ENCODE results near the gene DIDO1. TPM values are rescaled to one million over a fixed set of nuclear protein-coding genes. Genes with fewer than 3 reads are reported as not detected.

The DIDO1 gene
- total and polyA plus RNA-seq, 2 of the 13 experiments (the other 11 are each of a cell fraction or from before 2014, with no cell fraction given), result 75.0 to 75.1 TPM

- TF ChIP-seq, protein P1, sequence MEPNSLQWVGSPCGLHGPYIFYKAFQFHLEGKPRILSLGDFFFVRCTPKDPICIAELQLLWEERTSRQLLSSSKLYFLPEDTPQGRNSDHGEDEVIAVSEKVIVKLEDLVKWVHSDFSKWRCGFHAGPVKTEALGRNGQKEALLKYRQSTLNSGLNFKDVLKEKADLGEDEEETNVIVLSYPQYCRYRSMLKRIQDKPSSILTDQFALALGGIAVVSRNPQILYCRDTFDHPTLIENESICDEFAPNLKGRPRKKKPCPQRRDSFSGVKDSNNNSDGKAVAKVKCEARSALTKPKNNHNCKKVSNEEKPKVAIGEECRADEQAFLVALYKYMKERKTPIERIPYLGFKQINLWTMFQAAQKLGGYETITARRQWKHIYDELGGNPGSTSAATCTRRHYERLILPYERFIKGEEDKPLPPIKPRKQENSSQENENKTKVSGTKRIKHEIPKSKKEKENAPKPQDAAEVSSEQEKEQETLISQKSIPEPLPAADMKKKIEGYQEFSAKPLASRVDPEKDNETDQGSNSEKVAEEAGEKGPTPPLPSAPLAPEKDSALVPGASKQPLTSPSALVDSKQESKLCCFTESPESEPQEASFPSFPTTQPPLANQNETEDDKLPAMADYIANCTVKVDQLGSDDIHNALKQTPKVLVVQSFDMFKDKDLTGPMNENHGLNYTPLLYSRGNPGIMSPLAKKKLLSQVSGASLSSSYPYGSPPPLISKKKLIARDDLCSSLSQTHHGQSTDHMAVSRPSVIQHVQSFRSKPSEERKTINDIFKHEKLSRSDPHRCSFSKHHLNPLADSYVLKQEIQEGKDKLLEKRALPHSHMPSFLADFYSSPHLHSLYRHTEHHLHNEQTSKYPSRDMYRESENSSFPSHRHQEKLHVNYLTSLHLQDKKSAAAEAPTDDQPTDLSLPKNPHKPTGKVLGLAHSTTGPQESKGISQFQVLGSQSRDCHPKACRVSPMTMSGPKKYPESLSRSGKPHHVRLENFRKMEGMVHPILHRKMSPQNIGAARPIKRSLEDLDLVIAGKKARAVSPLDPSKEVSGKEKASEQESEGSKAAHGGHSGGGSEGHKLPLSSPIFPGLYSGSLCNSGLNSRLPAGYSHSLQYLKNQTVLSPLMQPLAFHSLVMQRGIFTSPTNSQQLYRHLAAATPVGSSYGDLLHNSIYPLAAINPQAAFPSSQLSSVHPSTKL (CRISPR knock-in tag; IDR thresholded peaks at IDR 0.05), result no peak
- peak; percentile 91 for TF ChIP-seq AGO2 (optimal IDR thresholded peaks at IDR 0.05; ENCODE audit: low read depth, low read length)
- no peak for TF ChIP-seq TBL1XR1 (IDR thresholded peaks at IDR 0.05; ENCODE audit: borderline replicate concordance, low read length, partially characterized antibody)
- no peak for TF ChIP-seq EZH2 (conservative IDR thresholded peaks at IDR 0.05; ENCODE audit: low read depth, low read length)
Observed at GRCh38 chr20:62906209-62906608, 20.1 kb downstream of the DIDO1 start (continued).

- no TSS peak for BruUV-seq (replicated peaks)
- in situ Hi-C loops (cut with HindIII; ENCODE audit: extremely low pct_ligation_motif_present, low pct_unique_long_range_greater_than_20kb), result no loop called here
- POLR2A ChIA-PET, result no interaction called here
- intact Hi-C loops (cut with micrococcal nuclease; ENCODE audit: unreplicated experiment), result no loop called here
- H3K27me3 ChIP-seq (ENCODE audit: control insufficient read depth in 1 of 2, insufficient read depth in 2 of 2, low read length in 2 of 2), result no peaks in the 10 kb centered on the region
- no peak overlapping the region for H3K4me2 ChIP-seq (ENCODE audit: low read depth, low read length)
- peaks cover 8% of the 10 kb centered on the region for H3K4me1 ChIP-seq (ENCODE audit: insufficient read depth, low read length)
- no peak for ATAC-seq
- DNase-seq (ENCODE audit: low spot score), result no peak
- H3K9ac ChIP-seq (ENCODE audit: insufficient read depth, low read depth, low read length), result no peak overlapping the region
- H3K27ac ChIP-seq (ENCODE audit: extremely low read length, insufficient read depth, low read length), result no peak overlapping the region
- no peak for FAIRE-seq
- H3K36me3 ChIP-seq (replicated peaks in 1 of 2; ENCODE audit: control insufficient read depth in 1 of 2, insufficient read depth in 2 of 2, low read length in 2 of 2), result peaks cover 59 to 94% of the 10 kb centered on the region in 2 experiments
- TF ChIP-seq RBM22 (optimal IDR thresholded peaks at IDR 0.05; ENCODE audit: low read length) (peak; percentile 43), AGO2 (optimal IDR thresholded peaks at IDR 0.05; ENCODE audit: low read depth, low read length) (peak; percentile 70), ZNF556 (CRISPR knock-in tag; IDR thresholded peaks at IDR 0.05; ENCODE audit: borderline replicate concordance) (0 out of 2 replicates have a peak, but pooled peaks have one; percentile 11), ZNF24 (IDR thresholded peaks at IDR 0.05) (no peak), ZBTB34 (CRISPR knock-in tag; IDR thresholded peaks at IDR 0.05) (no peak), ZFP36L2 (CRISPR knock-in tag; IDR thresholded peaks at IDR 0.05) (no peak), ZFP91 (CRISPR knock-in tag; IDR thresholded peaks at IDR 0.05; ENCODE audit: borderline replicate concordance) (0 out of 2 replicates have a peak, but pooled peaks have one; percentile 5), POLR2A (IDR thresholded peaks at IDR 0.05; ENCODE audit: insufficient read depth in 1 of 2, low read depth in 2 of 2, low read length in 2 of 2) (0 out of 4 replicates have a peak, but pooled peaks of 1 of the 2 experiments have one; percentile 29)
- TF ChIP-seq, protein P2, sequence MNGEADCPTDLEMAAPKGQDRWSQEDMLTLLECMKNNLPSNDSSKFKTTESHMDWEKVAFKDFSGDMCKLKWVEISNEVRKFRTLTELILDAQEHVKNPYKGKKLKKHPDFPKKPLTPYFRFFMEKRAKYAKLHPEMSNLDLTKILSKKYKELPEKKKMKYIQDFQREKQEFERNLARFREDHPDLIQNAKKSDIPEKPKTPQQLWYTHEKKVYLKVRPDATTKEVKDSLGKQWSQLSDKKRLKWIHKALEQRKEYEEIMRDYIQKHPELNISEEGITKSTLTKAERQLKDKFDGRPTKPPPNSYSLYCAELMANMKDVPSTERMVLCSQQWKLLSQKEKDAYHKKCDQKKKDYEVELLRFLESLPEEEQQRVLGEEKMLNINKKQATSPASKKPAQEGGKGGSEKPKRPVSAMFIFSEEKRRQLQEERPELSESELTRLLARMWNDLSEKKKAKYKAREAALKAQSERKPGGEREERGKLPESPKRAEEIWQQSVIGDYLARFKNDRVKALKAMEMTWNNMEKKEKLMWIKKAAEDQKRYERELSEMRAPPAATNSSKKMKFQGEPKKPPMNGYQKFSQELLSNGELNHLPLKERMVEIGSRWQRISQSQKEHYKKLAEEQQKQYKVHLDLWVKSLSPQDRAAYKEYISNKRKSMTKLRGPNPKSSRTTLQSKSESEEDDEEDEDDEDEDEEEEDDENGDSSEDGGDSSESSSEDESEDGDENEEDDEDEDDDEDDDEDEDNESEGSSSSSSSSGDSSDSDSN (CRISPR knock-in tag; IDR thresholded peaks at IDR 0.05), result no peak
- peaks cover 32% of the 10 kb centered on the region for H4K20me1 ChIP-seq (ENCODE audit: insufficient read depth, low read length)
- H3K79me2 ChIP-seq (ENCODE audit: insufficient read depth, low read length), result peaks cover 36% of the 10 kb centered on the region
- H3K4me3 ChIP-seq (replicated peaks in 1 of 3; ENCODE audit: insufficient read depth in 1 of 3, low read depth in 2 of 3, low read length in 3 of 3), result no peak overlapping the region
- H2AFZ ChIP-seq (ENCODE audit: low read length), result no peak overlapping the region
- WGBS (ENCODE audit: low lambda C conversion rate), result 93% methylated on average over 17 of the region's 17 CpGs
- CTCF ChIA-PET (ENCODE audit: low intra/inter-chr PET ratio, low total read pairs), result no interaction called here
- no peaks in the 10 kb centered on the region for H3K9me3 ChIP-seq (ENCODE audit: low read length)
Observed at GRCh38 chr20:62905536-62906117, 20.7 kb downstream of the DIDO1 start.

Measured in HepG2 (cell line).